HCT116 (cell line): ENCODE results near the gene CETN1. TPM values are rescaled to one million over a fixed set of nuclear protein-coding genes. Genes with fewer than 3 reads are reported as not detected.

ENCODE experiments used
- ATAC-seq: fragments of 200-7000 bp; cut with Tn5 transposase; 2 replicates; pipeline ENCODE4 v1.9.1; 2020; ENCODE audit warnings: mild to moderate bottlenecking, moderate library complexity
- BruUV-seq: library from RNA; stranded (reverse); fragments of 400-500 nt; replicated peaks from 2 replicates; lab custom pipeline; 2021; lab: Mats Ljungman, UMichigan
- CTCF ChIA-PET: fragments of 300-600 bp; sonication (Branson Sonifier 250); formaldehyde crosslinking; loops from one replicate; lab custom pipeline; 2021; ENCODE audit warnings: antibody characterized with exemption; lab: Charles Lee
- POLR2A ChIA-PET: fragments of 300-600, 350-600 bp; sonication (Branson Sonifier 250); formaldehyde crosslinking; loops from one replicate; lab custom pipeline; 2021; ENCODE audit warnings: antibody characterized with exemption; lab: Charles Lee
- RAD21 ChIA-PET, 2 experiments: fragments of 300-600 bp; sonication (Branson Sonifier 250); formaldehyde crosslinking; loops; one replicate each; lab custom pipeline; 2023; ENCODE audit warnings: low total read pairs in 2 of 2; ENCODE audit not compliant: uncharacterized antibody in 2 of 2, unreplicated experiment in 2 of 2, low non-redundant PET in 1 of 2; lab: Charles Lee
- DNase-seq: peaks from one replicate; pipeline ENCODE4 v3.0.0-alpha.2; 2010; ENCODE audit warnings: low read depth, low spot score
- H2AFZ ChIP-seq: fragments of 200-600 bp; shearing (Covaris generic), sonication (generic); 2 replicates; pipeline ENCODE4 v1.6.1; 2017; ENCODE audit warnings: low read depth, mixed run types, mixed read lengths, antibody characterized with exemption, low read length; ENCODE audit not compliant: poor library complexity, severe bottlenecking
- H3K27ac ChIP-seq: 2 replicates; pipeline ENCODE4 v1.5.1; 2012; ENCODE audit warnings: low read depth, low read length
- H3K27me3 ChIP-seq: fragments of 200-600 bp; sonication (generic); 2 replicates; pipeline ENCODE4 v1.6.1; 2016; ENCODE audit warnings: mixed run types, low read length, mixed read lengths; ENCODE audit not compliant: insufficient read depth
- H3K36me3 ChIP-seq, 2 experiments: fragments of 200-500 bp in 1 of 2; fragments of 200-600 bp in 1 of 2; sonication (Bioruptor generic) in 1 of 2; sonication (generic) in 1 of 2; 2 replicates each; pipeline versions ENCODE4 v1.5.1 to v1.6.1; 2014 to 2016; ENCODE audit warnings: low read length in 2 of 2, inconsistent platforms in 1 of 2, mixed read lengths in 1 of 2, mixed run types in 1 of 2; ENCODE audit not compliant: insufficient read depth in 2 of 2, control insufficient read depth in 1 of 2
- H3K4me1 ChIP-seq, 2 experiments: fragments of 200-600 bp in 1 of 2; sonication (generic) in 1 of 2; 2 replicates each; pipeline versions ENCODE4 v1.5.1 to v1.6.1; 2012 to 2017; ENCODE audit warnings: low read length in 2 of 2, inconsistent platforms in 1 of 2, mild to moderate bottlenecking in 1 of 2, mixed read lengths in 1 of 2, mixed run types in 1 of 2, moderate library complexity in 1 of 2; ENCODE audit not compliant: insufficient read depth in 2 of 2, control insufficient read depth in 1 of 2
- H3K4me2 ChIP-seq: fragments of 200-600 bp; sonication (generic); 2 replicates; pipeline ENCODE4 v1.6.1; 2017; ENCODE audit warnings: mixed run types, low read length, mixed read lengths
- H3K4me3 ChIP-seq, 2 experiments: fragments of 200-600 bp in 1 of 2; sonication (generic) in 1 of 2; replicated peaks in 1 of 2; 2 replicates each; pipeline ENCODE4 v1.5.1; 2011 to 2016; ENCODE audit warnings: low read length in 2 of 2, control low read depth in 1 of 2, low read depth in 1 of 2, mild to moderate bottlenecking in 1 of 2, mixed read lengths in 1 of 2, mixed run types in 1 of 2
- H3K79me2 ChIP-seq: fragments of 200-600 bp; sonication (generic); 2 replicates; pipeline ENCODE4 v1.6.1; 2017; ENCODE audit warnings: mild to moderate bottlenecking, mixed run types, low read length, moderate library complexity, mixed read lengths; ENCODE audit not compliant: insufficient read depth
- H3K9ac ChIP-seq: fragments of 200-600 bp; sonication (generic); 2 replicates; pipeline ENCODE4 v1.6.1; 2016; ENCODE audit warnings: low read length, mixed read lengths
- H3K9me2 ChIP-seq: fragments of 200-600 bp; sonication (generic), shearing (Covaris generic); 2 replicates; pipeline ENCODE4 v1.6.1; 2017; ENCODE audit warnings: mixed run types, mild to moderate bottlenecking, moderate library complexity; ENCODE audit not compliant: insufficient read depth
- H3K9me3 ChIP-seq, 2 experiments: fragments of 200-500 bp in 1 of 2; fragments of 200-600 bp in 1 of 2; sonication (Bioruptor generic) in 1 of 2; sonication (generic) in 1 of 2; 2 replicates each; pipeline ENCODE4 v1.6.1; 2014 to 2017; ENCODE audit warnings: low read length in 2 of 2, mixed read lengths in 2 of 2, inconsistent platforms in 1 of 2, low read depth in 1 of 2, mild to moderate bottlenecking in 1 of 2, mixed run types in 1 of 2, moderate library complexity in 1 of 2; ENCODE audit not compliant: control insufficient read depth in 1 of 2, insufficient read depth in 1 of 2
- H4K20me1 ChIP-seq: fragments of 200-600 bp; sonication (generic), shearing (Covaris generic); 2 replicates; pipeline ENCODE4 v1.6.1; 2017; ENCODE audit warnings: mixed run types, mild to moderate bottlenecking, moderate library complexity; ENCODE audit not compliant: insufficient read depth
- CBX3 ChIP-seq: IDR thresholded peaks from 2 replicates; pipeline ENCODE4 v1.6.1; 2012; ENCODE audit warnings: low read depth
- CEBPB ChIP-seq: IDR thresholded peaks from 2 replicates; pipeline ENCODE4 v1.6.1; 2012; ENCODE audit warnings: low read depth
- EZH2 ChIP-seq: fragments of 200-600 bp; sonication (generic); IDR thresholded peaks from 2 replicates; pipeline ENCODE4 v1.6.1; 2017; ENCODE audit warnings: antibody characterized with exemption, mixed run types
- FOSL1 ChIP-seq: IDR thresholded peaks from 2 replicates; pipeline ENCODE4 v1.6.1; 2012; ENCODE audit warnings: low read depth
- JUND ChIP-seq: IDR thresholded peaks from 2 replicates; pipeline ENCODE4 v1.6.1; 2012
- MAX ChIP-seq: IDR thresholded peaks from 2 replicates; pipeline ENCODE4 v1.6.1; 2012
- POLR2A ChIP-seq: IDR thresholded peaks from 2 replicates; pipeline ENCODE4 v1.7.0; 2011; ENCODE audit warnings: borderline replicate concordance; ENCODE audit not compliant: insufficient read depth, insufficient read length; ENCODE audit errors: extremely low read depth
- POLR2AphosphoS5 ChIP-seq: IDR thresholded peaks from 2 replicates; pipeline ENCODE4 v1.6.1; 2011; ENCODE audit warnings: mild to moderate bottlenecking, low read depth, low read length, moderate library complexity
- RAD21 ChIP-seq: IDR thresholded peaks from 2 replicates; pipeline ENCODE4 v1.6.1; 2012; ENCODE audit warnings: low read depth, mild to moderate bottlenecking
- REST ChIP-seq: IDR thresholded peaks from 2 replicates; pipeline ENCODE4 v1.6.1; 2012; ENCODE audit warnings: low read depth
- SIN3A ChIP-seq: IDR thresholded peaks from 2 replicates; pipeline ENCODE4 v1.6.1; 2012; ENCODE audit warnings: low read depth
- SP1 ChIP-seq: IDR thresholded peaks from 2 replicates; pipeline ENCODE4 v1.6.1; 2012; ENCODE audit warnings: low read depth
- TCF7L2 ChIP-seq: IDR thresholded peaks from 2 replicates; pipeline ENCODE4 v1.7.0; 2011; ENCODE audit warnings: borderline replicate concordance, inconsistent platforms; ENCODE audit not compliant: insufficient read depth, insufficient read length; ENCODE audit errors: extremely low read depth
- ZBTB33 ChIP-seq: IDR thresholded peaks from 2 replicates; pipeline ENCODE4 v1.6.1; 2011; ENCODE audit warnings: mild to moderate bottlenecking, low read length, moderate library complexity; ENCODE audit not compliant: insufficient replicate concordance; ENCODE audit errors: extremely low read depth
- ZNF274 ChIP-seq: fragments of 200-500 bp; sonication (Bioruptor generic); IDR thresholded peaks from 2 replicates; pipeline ENCODE4 v1.6.1; 2014; ENCODE audit warnings: mild to moderate bottlenecking, low read depth, low read length, inconsistent platforms
- intact Hi-C: fragments of 100-400 bp; cut with micrococcal nuclease; formaldehyde crosslinking; loops from 2 replicates; pipeline ENCODE4 v1.10.0; 2022
- total RNA-seq: library from RNA; stranded (reverse); gene quantifications from one replicate; pipeline ENCODE4 v1.2.1, GENCODE V29; 2021; ENCODE audit not compliant: unreplicated experiment

Gene CETN1
- total RNA-seq, 1 experiment from 2014 or later: not detected

GRCh38 chr18:596288-596881, 16.2 kb downstream of the CETN1 start:
- peak overlapping the region; percentile 7 for H2AFZ ChIP-seq
- H3K36me3 ChIP-seq: no peaks in the 10 kb centered on the region
- H3K4me3 ChIP-seq: peak overlapping the region; percentile 18 to 41
- H3K4me1 ChIP-seq: peaks cover 0 to 15% of the 10 kb centered on the region in 2 experiments; a peak in 2 of 4 replicates
- intact Hi-C loops: loop anchor here (5.0 kb wide), 1 partner anchor 99 kb away; no protein-coding TSS in a partner anchor
- H3K27ac ChIP-seq: no peak overlapping the region
- H3K79me2 ChIP-seq: no peaks in the 10 kb centered on the region
- DNase-seq (peak; percentile 47), ATAC-seq (peak; percentile 85)
- H3K4me2 ChIP-seq: peak overlapping the region; percentile 68
- H4K20me1 ChIP-seq: no peaks in the 10 kb centered on the region
- ChIA-PET RAD21 (no interaction called here), POLR2A (no interaction called here), CTCF (no interaction called here)
- TF ChIP-seq JUND (no peak), POLR2AphosphoS5 (peak; percentile 78), RAD21 (no peak)
- no peaks in the 10 kb centered on the region for H3K9me2 ChIP-seq
- peak overlapping the region; percentile 32; the same call in 1 of the 2 replicates for H3K9ac ChIP-seq
- BruUV-seq: TSS peak; percentile 64
- H3K9me3 ChIP-seq: no peaks in the 10 kb centered on the region
- H3K27me3 ChIP-seq: no peaks in the 10 kb centered on the region

- ChIA-PET POLR2A (no interaction called here), RAD21 (no interaction called here), CTCF (interaction anchor here (1.6 kb wide), 1 partner anchor 10 kb away, joined by 3 read pairs; no protein-coding TSS in a partner anchor)
- Histone ChIP-seq H3K9me3 (no peaks in the 10 kb centered on the region), H3K9me2 (no peaks in the 10 kb centered on the region), H3K36me3 (no peaks in the 10 kb centered on the region), H3K27me3 (no peaks in the 10 kb centered on the region), H3K9ac (no peak overlapping the region), H3K4me2 (no peak overlapping the region), H3K4me3 (no peak overlapping the region), H3K4me1 (peaks cover 0 to 15% of the 10 kb centered on the region in 2 experiments; a peak in 2 of 4 replicates), H4K20me1 (no peaks in the 10 kb centered on the region), H2AFZ (no peak overlapping the region), H3K79me2 (no peaks in the 10 kb centered on the region), H3K27ac (no peak overlapping the region)
- DNase-seq: no peak
- BruUV-seq: no TSS peak
- ATAC-seq: no peak
- intact Hi-C loops: loop anchor here (5.0 kb wide), 1 partner anchor 101 kb away; no protein-coding TSS in a partner anchor
- TF ChIP-seq RAD21 (no peak), SIN3A (no peak), FOSL1 (no peak), SP1 (no peak), ZNF274 (no peak), CEBPB (no peak), EZH2 (no peak), ZBTB33 (no peak), TCF7L2 (no peak), POLR2AphosphoS5 (no peak), REST (no peak), MAX (no peak), POLR2A (no peak), CBX3 (no peak)
Observed at GRCh38 chr18:598124-598589, 18.0 kb downstream of the CETN1 start.
